GM23248 (cell line): ENCODE data around the gene NARF. TPM values are rescaled to one million over a fixed set of nuclear protein-coding genes. Genes with fewer than 3 reads are reported as not detected.
"Not testable (repeated sequence)": the region's sequence is repeated elsewhere in the genome, so short reads cannot be mapped to it uniquely, and the experiment has no call there.

Experiments
- DNase-seq: peaks from one replicate; pipeline ENCODE4 v3.0.0-alpha.2; 2015
- H2AFZ ChIP-seq: fragments of 200-600 bp; sonication (generic); 2 replicates; pipeline ENCODE4 v1.6.1; 2016; ENCODE audit warnings: antibody characterized with exemption
- H3F3A ChIP-seq: fragments of 200-600 bp; sonication (generic); 2 replicates; pipeline ENCODE4 v1.6.1; 2016; ENCODE audit warnings: mild to moderate bottlenecking, antibody characterized with exemption, mixed run types; ENCODE audit not compliant: insufficient read depth
- H3K27ac ChIP-seq: fragments of 200-600 bp; sonication (generic); 2 replicates; pipeline ENCODE4 v1.5.1; 2016; ENCODE audit warnings: mild to moderate bottlenecking
- H3K27me3 ChIP-seq: fragments of 200-600 bp; sonication (generic); replicated peaks from 2 replicates; pipeline ENCODE4 v1.6.1; 2016; ENCODE audit warnings: mild to moderate bottlenecking; ENCODE audit not compliant: insufficient read depth
- H3K36me3 ChIP-seq: fragments of 200-600 bp; sonication (generic); 2 replicates; pipeline ENCODE4 v1.6.1; 2016; ENCODE audit warnings: low read depth, mild to moderate bottlenecking
- H3K4me1 ChIP-seq: fragments of 200-600 bp; sonication (generic); 2 replicates; pipeline ENCODE4 v1.6.1; 2016; ENCODE audit warnings: mild to moderate bottlenecking; ENCODE audit not compliant: insufficient read depth
- H3K4me2 ChIP-seq: fragments of 200-600 bp; sonication (generic); one replicate; pipeline ENCODE4 v1.6.1; 2016; ENCODE audit warnings: mild to moderate bottlenecking; ENCODE audit not compliant: unreplicated experiment
- H3K4me3 ChIP-seq: fragments of 200-600 bp; sonication (generic); 2 replicates; pipeline ENCODE4 v1.5.1; 2016; ENCODE audit warnings: mild to moderate bottlenecking
- H3K79me2 ChIP-seq: fragments of 200-600 bp; sonication (generic); 2 replicates; pipeline ENCODE4 v1.6.1; 2016; ENCODE audit warnings: mild to moderate bottlenecking; ENCODE audit not compliant: insufficient read depth
- H3K9ac ChIP-seq: fragments of 200-600 bp; sonication (generic); 2 replicates; pipeline ENCODE4 v1.6.1; 2016; ENCODE audit warnings: mild to moderate bottlenecking
- H3K9me2 ChIP-seq: fragments of 200-600 bp; sonication (generic); 2 replicates; pipeline ENCODE4 v1.6.1; 2016; ENCODE audit warnings: mixed run types, mild to moderate bottlenecking, moderate library complexity; ENCODE audit not compliant: insufficient read depth
- H3K9me3 ChIP-seq: fragments of 200-600 bp; sonication (generic); one replicate; pipeline ENCODE4 v1.6.1; 2017; ENCODE audit warnings: low read depth
- H4K20me1 ChIP-seq: fragments of 200-600 bp; sonication (generic); 2 replicates; pipeline ENCODE4 v1.6.0; 2016; ENCODE audit not compliant: insufficient read depth
- EZH2 ChIP-seq: fragments of 200-600 bp; sonication (generic); IDR thresholded peaks from 2 replicates; pipeline ENCODE4 v1.6.1; 2018; ENCODE audit warnings: antibody characterized with exemption, mild to moderate bottlenecking; ENCODE audit not compliant: insufficient read depth, poor library complexity, severe bottlenecking
- EZH2phosphoT487 ChIP-seq: fragments of 200-600 bp; sonication (generic); IDR thresholded peaks from 2 replicates; pipeline ENCODE4 v1.6.1; 2018; ENCODE audit warnings: antibody characterized with exemption, moderate library complexity, mild to moderate bottlenecking, low read depth; ENCODE audit not compliant: insufficient read depth
- WGBS, 2 experiments: methylation state at CpG; one replicate each; pipeline ENCODE4 v1.1.6; 2015 to 2017; ENCODE audit warnings: low lambda C conversion rate in 2 of 2, low coverage in 1 of 2; ENCODE audit errors: missing lambda C conversion rate in 2 of 2; 5-methylcytosine and 5-hydroxymethylcytosine counted together
- in situ Hi-C: fragments of 300-500 bp; cut with MboI; formaldehyde crosslinking; loops from 2 replicates; pipeline ENCODE4 v1.15.0; 2020
- polyA plus RNA-seq: library from polyadenylated mRNA; unstranded; fragments of >200 nt; fragmentation: Nextera tagmentation; extraction: Ambion mirVana; gene quantifications from 2 replicates; pipeline ENCODE4 v1.2.1, GENCODE V29; 2016
- total RNA-seq: library from RNA; depleted of rRNA; stranded (reverse); fragments of >200 nt; shearing (Covaris generic); gene quantifications from 2 replicates; pipeline ENCODE4 v1.2.3, GENCODE V29; 2014

The NARF gene
- total and polyA plus RNA-seq, 2 experiments from 2014 or later, result 55.2 to 70.2 TPM

DNA sequence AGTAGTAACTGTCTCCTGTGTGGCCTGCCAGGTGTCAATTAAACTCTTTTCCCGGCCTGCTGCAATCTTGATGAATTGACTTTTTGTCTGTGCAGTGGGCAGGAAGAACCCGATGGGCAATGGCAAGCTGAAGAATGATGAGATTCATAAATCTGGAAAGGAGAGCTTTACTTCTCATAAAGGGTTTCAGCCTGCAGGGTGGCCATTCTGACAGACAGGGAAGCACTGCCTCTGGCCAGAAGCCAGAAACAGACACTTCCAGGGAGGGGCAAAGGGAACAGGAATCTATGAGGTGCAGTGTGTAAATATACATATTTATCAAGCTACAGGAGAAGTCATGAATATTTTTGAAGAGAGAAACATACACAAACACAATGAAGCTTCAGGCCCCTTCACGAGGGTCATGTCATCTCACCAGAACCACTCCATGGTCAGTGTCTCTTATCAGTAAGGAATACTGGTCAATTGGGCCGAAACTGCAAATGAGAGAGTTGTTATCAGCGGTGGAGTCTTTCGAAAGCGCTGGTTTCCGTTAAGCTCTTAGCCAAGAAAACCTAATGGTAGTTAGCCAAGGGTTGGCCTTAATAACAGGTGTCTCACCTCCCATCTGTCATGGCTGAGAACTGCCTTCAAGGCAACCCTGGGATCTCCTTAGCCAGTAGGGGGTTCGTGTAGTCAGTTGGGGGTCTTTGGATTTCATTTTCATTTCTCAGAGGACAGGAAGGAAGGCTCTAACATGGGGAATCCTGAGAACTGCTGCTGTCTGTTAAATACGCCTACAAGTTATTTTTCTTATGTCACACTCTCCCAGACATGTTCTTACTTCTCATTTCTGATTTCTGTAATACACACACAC lies 1.2 kb upstream of the NARF start:
- DNase-seq, result no peak
- H3K79me2 ChIP-seq, result peaks cover 23% of the 10 kb centered on the region
- H3K4me1 ChIP-seq, result peaks cover 6% of the 10 kb centered on the region
- peak overlapping the region; percentile 79 for H3K4me3 ChIP-seq
- H3F3A ChIP-seq, result peaks cover 7% of the 10 kb centered on the region; the same call in 1 of the 2 replicates
- no peaks in the 10 kb centered on the region for H3K9me3 ChIP-seq
- 68 to 69% methylated on average over 10 of the region's 10 CpGs for WGBS, 2 experiments
- peak overlapping the region; percentile 94 for H3K4me2 ChIP-seq
- H3K9me2 ChIP-seq, result no peaks in the 10 kb centered on the region
- H3K36me3 ChIP-seq, result peaks cover 12% of the 10 kb centered on the region; the same call in 1 of the 2 replicates
- no peaks in the 10 kb centered on the region for H3K27me3 ChIP-seq
- in situ Hi-C loops, result no loop called here
- peak overlapping the region; percentile 49 for H2AFZ ChIP-seq
- peak overlapping the region; percentile 96 for H3K9ac ChIP-seq
- TF ChIP-seq EZH2 (no peak), EZH2phosphoT487 (no peak)
- peak overlapping the region; percentile 98 for H3K27ac ChIP-seq
- no peaks in the 10 kb centered on the region for H4K20me1 ChIP-seq

DNA sequence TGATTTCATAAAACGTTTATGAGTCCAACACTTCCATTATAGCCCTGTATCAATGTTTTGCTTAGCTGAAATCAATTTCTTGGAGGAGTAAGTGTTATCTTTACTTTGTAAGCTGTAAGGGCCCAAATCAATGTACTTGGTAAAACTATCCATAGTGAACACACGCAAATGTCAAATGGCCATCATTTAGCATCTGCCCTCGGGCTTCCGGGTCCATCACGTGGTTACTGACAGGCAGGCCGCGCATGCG lies 687 bp upstream of the NARF start:
- 1% methylated on average over 8 of the region's 8 CpGs for WGBS, 2 experiments
- peaks cover 23% of the 10 kb centered on the region for H3K79me2 ChIP-seq
- peaks cover 6% of the 10 kb centered on the region for H3K4me1 ChIP-seq
- peaks cover 12% of the 10 kb centered on the region; the same call in 1 of the 2 replicates for H3K36me3 ChIP-seq
- no peaks in the 10 kb centered on the region for H3K9me3 ChIP-seq
- H3K9me2 ChIP-seq, result no peaks in the 10 kb centered on the region
- no peaks in the 10 kb centered on the region for H4K20me1 ChIP-seq
- peak overlapping the region; percentile 98 for H3K27ac ChIP-seq
- H3K4me3 ChIP-seq, result peak overlapping the region; percentile 79
- H3K9ac ChIP-seq, result peak overlapping the region; percentile 96
- no peaks in the 10 kb centered on the region for H3K27me3 ChIP-seq
- DNase-seq, result no peak
- peak overlapping the region; percentile 94 for H3K4me2 ChIP-seq
- H2AFZ ChIP-seq, result peak overlapping the region; percentile 49
- peaks cover 7% of the 10 kb centered on the region; the same call in 1 of the 2 replicates for H3F3A ChIP-seq
- in situ Hi-C loops, result no loop called here
- TF ChIP-seq EZH2 (no peak), EZH2phosphoT487 (no peak)

DNA sequence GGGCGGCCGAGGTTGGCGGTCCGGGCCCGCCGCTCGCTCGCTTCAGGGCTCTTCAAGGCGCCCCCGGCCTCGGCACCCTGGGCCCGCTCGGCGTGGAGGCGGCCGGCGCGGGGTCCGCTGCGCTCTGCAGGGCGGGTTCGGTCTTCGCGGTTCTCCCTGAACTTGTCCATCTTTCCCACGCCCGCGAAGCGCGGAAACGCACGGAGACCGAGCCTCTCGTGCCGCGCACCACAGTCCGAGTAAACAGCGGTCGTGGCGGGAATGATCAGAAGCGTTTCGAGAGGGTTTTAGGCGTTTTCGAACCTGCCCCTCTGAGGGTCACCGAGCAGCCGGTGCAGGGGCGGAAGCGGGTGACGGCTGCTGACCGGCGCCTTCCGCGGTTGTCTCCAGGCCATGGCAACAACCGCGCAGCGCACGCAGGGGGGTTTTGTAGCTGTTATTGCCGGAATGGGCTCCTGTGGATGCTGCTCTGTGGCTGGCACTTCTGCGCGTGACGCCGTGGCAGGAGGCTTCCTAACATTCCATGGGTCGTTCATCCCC lies 414 bp downstream of the NARF start:
- Histone ChIP-seq H3K27ac (peak overlapping the region; percentile 98), H3K9me2 (no peaks in the 10 kb centered on the region), H2AFZ (peak overlapping the region; percentile 81), H3K4me2 (peak overlapping the region; percentile 84), H3F3A (peaks cover 7% of the 10 kb centered on the region; the same call in 1 of the 2 replicates), H3K9ac (peak overlapping the region; percentile 96), H3K9me3 (no peaks in the 10 kb centered on the region), H3K4me3 (peak overlapping the region; percentile 79), H3K27me3 (no peaks in the 10 kb centered on the region), H3K4me1 (peaks cover 6% of the 10 kb centered on the region), H4K20me1 (no peaks in the 10 kb centered on the region), H3K79me2 (peaks cover 23% of the 10 kb centered on the region), H3K36me3 (peaks cover 12% of the 10 kb centered on the region; the same call in 1 of the 2 replicates)
- in situ Hi-C loops, result no loop called here
- 1% methylated on average over 51 to 60 of the region's 62 CpGs for WGBS, 2 experiments
- TF ChIP-seq EZH2phosphoT487, result no peak
- TF ChIP-seq EZH2, result no peak
- peak; percentile 56 for DNase-seq

DNA sequence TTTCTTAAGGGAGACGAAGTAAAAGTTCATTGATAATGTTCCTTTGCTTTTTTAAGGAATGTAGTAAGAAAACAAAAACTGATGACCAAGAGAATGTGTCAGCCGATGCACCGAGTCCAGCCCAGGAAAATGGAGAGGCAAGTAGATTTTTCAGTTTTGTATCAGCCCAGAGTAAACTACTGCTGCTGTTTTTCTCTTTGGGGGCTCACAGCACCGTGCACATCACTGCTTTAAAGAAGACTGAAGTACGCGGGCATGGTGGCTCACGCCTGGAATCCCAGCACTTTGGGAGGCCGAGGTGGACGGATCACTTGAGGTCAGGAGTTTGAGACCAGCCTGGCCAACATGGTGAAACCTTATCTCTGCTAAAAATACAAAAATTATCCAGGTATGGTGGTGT lies 1.4 kb downstream of the NARF start:
- H3K4me1 ChIP-seq, in situ Hi-C loops, H3K27ac ChIP-seq, H4K20me1 ChIP-seq, DNase-seq, H3K27me3 ChIP-seq, H2AFZ ChIP-seq, H3K9me2 ChIP-seq, H3K9ac ChIP-seq, H3K9me3 ChIP-seq, H3F3A ChIP-seq: not testable (repeated sequence)
- 89 to 93% methylated on average over 9 of the region's 9 CpGs for WGBS, 2 experiments
- H3K4me3 ChIP-seq, result peak overlapping the region; percentile 79; the same call in 1 of the 2 replicates
- peaks cover 23% of the 10 kb centered on the region for H3K79me2 ChIP-seq
- peaks cover 12% of the 10 kb centered on the region; the same call in 1 of the 2 replicates for H3K36me3 ChIP-seq
- H3K4me2 ChIP-seq, result peak overlapping the region; percentile 84
